ENCODE results near the gene FAM210A.

FAM210A gene

GRCh38 chr18:13642440-13642827 is 83.9 kb downstream of the FAM210A start:
- DNase-seq, result no peak

GRCh38 chr18:13641551-13642439 is 84.6 kb downstream of the FAM210A start:
- DNase-seq, result no peak

- no peak for DNase-seq
Measured at GRCh38 chr18:13640266-13640860, 86.0 kb downstream of the FAM210A start.

GRCh38 chr18:13638719-13639595 is 87.4 kb downstream of the FAM210A start:
- no peak for DNase-seq

- no peak for DNase-seq
Measured at GRCh38 chr18:13635046-13635445, 91.3 kb downstream of the FAM210A start.

- no peak for DNase-seq
Measured at GRCh38 chr18:13633700-13634099, 92.7 kb downstream of the FAM210A start.

- no peak for DNase-seq
Measured at GRCh38 chr18:13630716-13631268, 95.6 kb downstream of the FAM210A start.

GRCh38 chr18:13629841-13630715 is 96.3 kb downstream of the FAM210A start:
- DNase-seq, result peak; percentile 51 to 79

GRCh38 chr18:13628211-13628610 is 98.1 kb downstream of the FAM210A start:
- DNase-seq, result no peak

GRCh38 chr18:13627639-13628038 is 98.7 kb downstream of the FAM210A start:
- DNase-seq, result no peak

GRCh38 chr18:13626544-13626908 is 99.8 kb downstream of the FAM210A start:
- no peak for DNase-seq

GRCh38 chr18:13625843-13626543 is 100.4 kb downstream of the FAM210A start:
- no peak for DNase-seq

- no peak for DNase-seq
Measured at GRCh38 chr18:13625355-13625754, 101.0 kb downstream of the FAM210A start.

GRCh38 chr18:13624563-13625237 is 101.7 kb downstream of the FAM210A start:
- DNase-seq, result no peak

- no peak for DNase-seq
Measured at GRCh38 chr18:13623871-13624270, 102.5 kb downstream of the FAM210A start.

- DNase-seq, result no peak
Measured at GRCh38 chr18:13623348-13623747, 103.0 kb downstream of the FAM210A start.

- DNase-seq, result no peak
Measured at GRCh38 chr18:13622751-13623150, 103.6 kb downstream of the FAM210A start.

- DNase-seq, result no peak
Measured at GRCh38 chr18:13621886-13622619, 104.3 kb downstream of the FAM210A start.

- DNase-seq, result no peak
Measured at GRCh38 chr18:13621446-13621849, 104.9 kb downstream of the FAM210A start.

GRCh38 chr18:13620818-13621445 is 105.4 kb downstream of the FAM210A start:
- no peak for DNase-seq

Data from SHP77 (cell line).